H1 (cell line): Measurements from ENCODE around the gene ECE2.

Source experiments
- CREB1 ChIP-seq: IDR thresholded peaks from 2 replicates; pipeline ENCODE4 v1.6.1; 2012; ENCODE audit warnings: inconsistent platforms
- CTCF ChIP-seq, 3 experiments: IDR thresholded peaks; 1 replicate in 2 of 3; 2 replicates in 1 of 3; pipeline versions ENCODE4 v1.5.1 to v1.6.1; 2011; ENCODE audit warnings: low read length in 3 of 3, mild to moderate bottlenecking in 3 of 3, inconsistent platforms in 2 of 3, low read depth in 1 of 3, moderate library complexity in 1 of 3; ENCODE audit not compliant: insufficient read depth in 1 of 3; ENCODE audit errors: control extremely low read depth in 1 of 3
- EZH2 ChIP-seq: fragments of 200-600 bp; sonication (generic); IDR thresholded peaks from 2 replicates; pipeline ENCODE4 v1.7.1; 2012; ENCODE audit warnings: low read depth, mild to moderate bottlenecking, moderate library complexity, low read length, inconsistent platforms; ENCODE audit not compliant: severe bottlenecking
- HDAC2 ChIP-seq, 2 experiments: fragments of 300-600 bp in 1 of 2; sonication (generic) in 1 of 2; IDR thresholded peaks; 2 replicates each; pipeline ENCODE4 v1.6.1; 2011 to 2012; ENCODE audit warnings: low read depth in 2 of 2, low read length in 2 of 2, mild to moderate bottlenecking in 2 of 2, moderate library complexity in 2 of 2, borderline replicate concordance in 1 of 2, inconsistent platforms in 1 of 2
- JUN ChIP-seq: IDR thresholded peaks from 2 replicates; pipeline ENCODE4 v1.6.1; 2011; ENCODE audit warnings: low read depth, mild to moderate bottlenecking, improper control_type of control experiment, low read length
- NANOG ChIP-seq: IDR thresholded peaks from 2 replicates; pipeline ENCODE4 v1.6.1; 2011; ENCODE audit warnings: low read length, low read depth, mild to moderate bottlenecking, inconsistent platforms; ENCODE audit not compliant: insufficient read depth, poor library complexity, severe bottlenecking
- POLR2A ChIP-seq, 2 experiments: IDR thresholded peaks; 1 replicate in 1 of 2; 2 replicates in 1 of 2; pipeline ENCODE4 v1.6.1; 2011; ENCODE audit warnings: low read depth in 2 of 2, low read length in 2 of 2, mild to moderate bottlenecking in 2 of 2; ENCODE audit errors: control extremely low read depth in 1 of 2
- RAD21 ChIP-seq, 2 experiments: IDR thresholded peaks in 1 of 2; conservative IDR thresholded peaks in 1 of 2; 2 replicates each; pipeline ENCODE4 v1.6.1; 2011; ENCODE audit warnings: low read depth in 2 of 2, low read length in 2 of 2, improper control_type of control experiment in 1 of 2, inconsistent platforms in 1 of 2, mild to moderate bottlenecking in 1 of 2, moderate library complexity in 1 of 2
- TAF1 ChIP-seq: IDR thresholded peaks from 2 replicates; pipeline ENCODE4 v1.6.1; 2011; ENCODE audit warnings: mild to moderate bottlenecking, low read depth, low read length
- TAF7 ChIP-seq: optimal IDR thresholded peaks from 2 replicates; pipeline ENCODE3; 2011; ENCODE audit warnings: low read depth, mild to moderate bottlenecking, inconsistent platforms, low read length, moderate library complexity, borderline replicate concordance
- USF2 ChIP-seq: IDR thresholded peaks from 2 replicates; pipeline ENCODE4 v1.6.1; 2011; ENCODE audit warnings: low read length, improper control_type of control experiment

DNA sequence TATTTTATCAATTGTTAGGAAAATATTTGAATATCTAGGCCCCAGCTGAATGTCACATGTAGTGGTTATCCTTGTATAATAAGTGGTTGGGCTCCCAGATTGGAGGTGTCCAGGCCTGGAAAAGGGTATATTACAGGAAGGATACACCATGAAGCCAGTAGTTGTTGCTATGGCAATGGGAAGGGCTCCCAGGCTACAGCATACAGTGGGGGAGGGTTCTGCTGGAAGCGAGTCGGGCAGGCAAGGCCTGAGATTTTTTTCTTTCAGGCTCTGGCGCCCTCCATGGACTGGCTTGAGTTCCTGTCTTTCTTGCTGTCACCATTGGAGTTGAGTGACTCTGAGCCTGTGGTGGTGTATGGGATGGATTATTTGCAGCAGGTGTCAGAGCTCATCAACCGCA lies 8.9 kb downstream of the ECE2 start:
- TF ChIP-seq EZH2 (no peak), CTCF (IDR thresholded peaks at IDR 0.05; ENCODE audit: control extremely low read depth in 1 of 3, insufficient read depth in 1 of 3, low read depth in 1 of 3, low read length in 3 of 3) (peak; percentile 58 to 91 (median 83)), TAF7 (no peak), POLR2A (IDR thresholded peaks at IDR 0.05; ENCODE audit: control extremely low read depth in 1 of 2, low read depth in 2 of 2, low read length in 2 of 2) (no peak), NANOG (no peak), HDAC2 (IDR thresholded peaks at IDR 0.05; ENCODE audit: borderline replicate concordance in 1 of 2, low read depth in 2 of 2, low read length in 2 of 2) (no peak), JUN (no peak), TAF1 (no peak), CREB1 (no peak), RAD21 (IDR thresholded peaks at IDR 0.05 in 1 of 2, conservative IDR thresholded peaks at IDR 0.05 in 1 of 2; ENCODE audit: low read depth in 2 of 2, low read length in 2 of 2) (peak; percentile 88 to 94), USF2 (no peak)
